K562 (cell line): ENCODE data around the gene KBTBD2.

Source experiments
- CTCF ChIP-seq, 3 experiments: IDR thresholded peaks in 2 of 3; conservative IDR thresholded peaks in 1 of 3; 2 replicates each; pipeline ENCODE4 v1.5.1; 2011 to 2012; ENCODE audit warnings: low read length in 3 of 3, mild to moderate bottlenecking in 3 of 3, control low read depth in 2 of 3, improper control_type of control experiment in 1 of 3, inconsistent platforms in 1 of 3, low read depth in 1 of 3, mixed read lengths in 1 of 3, moderate library complexity in 1 of 3; ENCODE audit not compliant: insufficient read depth in 2 of 3
- ELF2 ChIP-seq: fragments of 250-450 bp; sonication (Bioruptor Pico); IDR thresholded peaks from 2 replicates; pipeline ENCODE4 v1.5.0; 2021; ENCODE audit warnings: mild to moderate bottlenecking
- EZH2 ChIP-seq: IDR thresholded peaks from 2 replicates; pipeline ENCODE4 v1.6.1; 2012; ENCODE audit warnings: low read depth, mild to moderate bottlenecking, inconsistent platforms, low read length, borderline replicate concordance
- NFIX ChIP-seq: fragments of 250-450 bp; sonication (Bioruptor Pico); IDR thresholded peaks from 2 replicates; pipeline ENCODE4 v1.4.0; 2020; ENCODE audit warnings: low read depth, mild to moderate bottlenecking, moderate library complexity
- TF ChIP-seq, protein P1 (sequence below): fragments of 450-650 bp; IDR thresholded peaks from 2 replicates; pipeline ENCODE4 v1.6.1; 2018; ENCODE audit not compliant: partially characterized antibody

GRCh38 chr7:32930378-32930777, 38.8 kb upstream of the KBTBD2 start:
- TF ChIP-seq ELF2 (no peak), NFIX (CRISPR knock-in tag) (no peak), CTCF (IDR thresholded peaks at IDR 0.05 in 2 of 3, conservative IDR thresholded peaks at IDR 0.05 in 1 of 3; ENCODE audit: insufficient read depth in 2 of 3, low read depth in 1 of 3, low read length in 3 of 3) (no peak), EZH2 (no peak)
- TF ChIP-seq, protein P1, sequence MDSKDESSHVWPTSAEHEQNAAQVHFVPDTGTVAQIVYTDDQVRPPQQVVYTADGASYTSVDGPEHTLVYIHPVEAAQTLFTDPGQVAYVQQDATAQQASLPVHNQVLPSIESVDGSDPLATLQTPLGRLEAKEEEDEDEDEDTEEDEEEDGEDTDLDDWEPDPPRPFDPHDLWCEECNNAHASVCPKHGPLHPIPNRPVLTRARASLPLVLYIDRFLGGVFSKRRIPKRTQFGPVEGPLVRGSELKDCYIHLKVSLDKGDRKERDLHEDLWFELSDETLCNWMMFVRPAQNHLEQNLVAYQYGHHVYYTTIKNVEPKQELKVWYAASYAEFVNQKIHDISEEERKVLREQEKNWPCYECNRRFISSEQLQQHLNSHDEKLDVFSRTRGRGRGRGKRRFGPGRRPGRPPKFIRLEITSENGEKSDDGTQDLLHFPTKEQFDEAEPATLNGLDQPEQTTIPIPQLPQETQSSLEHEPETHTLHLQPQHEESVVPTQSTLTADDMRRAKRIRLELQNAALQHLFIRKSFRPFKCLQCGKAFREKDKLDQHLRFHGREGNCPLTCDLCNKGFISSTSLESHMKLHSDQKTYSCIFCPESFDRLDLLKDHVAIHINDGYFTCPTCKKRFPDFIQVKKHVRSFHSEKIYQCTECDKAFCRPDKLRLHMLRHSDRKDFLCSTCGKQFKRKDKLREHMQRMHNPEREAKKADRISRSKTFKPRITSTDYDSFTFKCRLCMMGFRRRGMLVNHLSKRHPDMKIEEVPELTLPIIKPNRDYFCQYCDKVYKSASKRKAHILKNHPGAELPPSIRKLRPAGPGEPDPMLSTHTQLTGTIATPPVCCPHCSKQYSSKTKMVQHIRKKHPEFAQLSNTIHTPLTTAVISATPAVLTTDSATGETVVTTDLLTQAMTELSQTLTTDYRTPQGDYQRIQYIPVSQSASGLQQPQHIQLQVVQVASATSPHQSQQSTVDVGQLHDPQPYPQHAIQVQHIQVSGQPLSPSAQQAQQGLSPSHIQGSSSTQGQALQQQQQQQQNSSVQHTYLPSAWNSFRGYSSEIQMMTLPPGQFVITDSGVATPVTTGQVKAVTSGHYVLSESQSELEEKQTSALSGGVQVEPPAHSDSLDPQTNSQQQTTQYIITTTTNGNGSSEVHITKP, result no peak
